SK-N-SH (cell line): ENCODE data around the gene OLFML2A. TPM values are rescaled to one million over a fixed set of nuclear protein-coding genes. Genes with fewer than 3 reads are reported as not detected.
A peak's percentile ranks its signal among the peaks of the same experiment; 100 is the strongest.

Source experiments
- CTCF ChIA-PET: fragments of 300-600, 350-600 bp; formaldehyde crosslinking; extraction: SDS; loops from one replicate; lab custom pipeline; 2021; lab: Yijun Ruan, JAX
- POLR2A ChIA-PET: fragments of 350-600 bp; sonication (Branson Sonifier 250); formaldehyde crosslinking; extraction: SDS; loops from one replicate; lab custom pipeline; 2020; ENCODE audit warnings: antibody characterized with exemption, inconsistent platforms; lab: Yijun Ruan, JAX
- DNase-seq: peaks from one replicate; pipeline ENCODE4 v3.0.0; 2012
- H2AFZ ChIP-seq: fragments of 200-600 bp; sonication (generic); 2 replicates; pipeline ENCODE4 v1.8.1; 2016; ENCODE audit warnings: antibody characterized with exemption, mild to moderate bottlenecking, low read depth
- H3F3A ChIP-seq: fragments of 200-600 bp; sonication (generic); replicated peaks from 2 replicates; pipeline ENCODE3; 2016; ENCODE audit warnings: antibody characterized with exemption, mild to moderate bottlenecking; ENCODE audit not compliant: insufficient read depth
- H3K27ac ChIP-seq, 2 experiments: fragments of 200-500 bp in 1 of 2; fragments of 200-600 bp in 1 of 2; sonication (Bioruptor generic) in 1 of 2; sonication (generic), shearing (Covaris generic) in 1 of 2; 2 replicates each; pipeline versions ENCODE4 v1.5.1 to v1.6.1; 2014 to 2016; ENCODE audit warnings: low read depth in 2 of 2, inconsistent platforms in 1 of 2, low read length in 1 of 2, mild to moderate bottlenecking in 1 of 2, mixed read lengths in 1 of 2
- H3K27me3 ChIP-seq: fragments of 200-600 bp; sonication (generic), shearing (Covaris generic); 2 replicates; pipeline ENCODE4 v1.6.1; 2016; ENCODE audit warnings: mixed run types; ENCODE audit not compliant: insufficient read depth
- H3K36me3 ChIP-seq, 2 experiments: fragments of 200-500 bp in 1 of 2; fragments of 200-600 bp in 1 of 2; sonication (Bioruptor generic) in 1 of 2; sonication (generic) in 1 of 2; replicated peaks in 1 of 2; 2 replicates each; pipeline versions ENCODE3 to v1.5.1; 2014 to 2016; ENCODE audit warnings: low read length in 1 of 2, mild to moderate bottlenecking in 1 of 2; ENCODE audit not compliant: insufficient read depth in 2 of 2, control insufficient read depth in 1 of 2
- H3K4me1 ChIP-seq, 2 experiments: fragments of 200-500 bp in 1 of 2; fragments of 200-600 bp in 1 of 2; sonication (Bioruptor generic) in 1 of 2; sonication (generic), shearing (Covaris generic) in 1 of 2; 2 replicates each; pipeline versions ENCODE4 v1.5.1 to v1.6.1; 2014 to 2016; ENCODE audit warnings: low read depth in 1 of 2, low read length in 1 of 2, mixed run types in 1 of 2; ENCODE audit not compliant: insufficient read depth in 2 of 2, control insufficient read depth in 1 of 2
- H3K4me2 ChIP-seq: fragments of 200-600 bp; sonication (generic), shearing (Covaris generic); 2 replicates; pipeline ENCODE4 v1.6.1; 2017; ENCODE audit warnings: mixed run types
- H3K4me3 ChIP-seq, 2 experiments: fragments of 200-500 bp in 1 of 2; fragments of 200-600 bp in 1 of 2; sonication (Bioruptor generic) in 1 of 2; sonication (generic), shearing (Covaris generic) in 1 of 2; 2 replicates each; pipeline versions ENCODE4 v1.5.1 to v1.8.1; 2014 to 2016; ENCODE audit warnings: low read depth in 2 of 2, inconsistent platforms in 1 of 2, low read length in 1 of 2, mild to moderate bottlenecking in 1 of 2, mixed read lengths in 1 of 2, moderate library complexity in 1 of 2
- H3K79me2 ChIP-seq: fragments of 200-600 bp; sonication (generic); 2 replicates; pipeline ENCODE4 v1.8.1; 2017; ENCODE audit warnings: mild to moderate bottlenecking; ENCODE audit not compliant: insufficient read depth
- H3K9ac ChIP-seq: fragments of 200-600 bp; sonication (generic); 2 replicates; pipeline ENCODE4 v1.6.1; 2017; ENCODE audit warnings: mixed run types
- H3K9me2 ChIP-seq: fragments of 200-600 bp; sonication (generic); 2 replicates; pipeline ENCODE4 v1.6.1; 2017; ENCODE audit warnings: mixed run types
- H3K9me3 ChIP-seq: fragments of 200-600 bp; sonication (generic); 2 replicates; pipeline ENCODE4 v1.6.1; 2017; ENCODE audit warnings: mixed run types, mild to moderate bottlenecking, moderate library complexity
- H4K20me1 ChIP-seq: fragments of 200-600 bp; sonication (generic); 2 replicates; pipeline ENCODE4 v1.6.1; 2017; ENCODE audit warnings: mild to moderate bottlenecking, mixed run types; ENCODE audit not compliant: insufficient read depth
- ELF1 ChIP-seq: IDR thresholded peaks from 2 replicates; pipeline ENCODE4 v1.4.0; 2012
- EP300 ChIP-seq, 2 experiments: IDR thresholded peaks; 2 replicates each; pipeline versions ENCODE4 v1.4.0 to v1.6.1; 2012; ENCODE audit warnings: borderline replicate concordance in 1 of 2, low read depth in 1 of 2, low read length in 1 of 2
- EZH2phosphoT487 ChIP-seq: fragments of 200-600 bp; sonication (generic); IDR thresholded peaks from 2 replicates; pipeline ENCODE4 v1.6.1; 2017; ENCODE audit warnings: low read depth, mixed run types, mild to moderate bottlenecking, antibody characterized with exemption, moderate library complexity, borderline replicate concordance
- FOSL2 ChIP-seq: IDR thresholded peaks from 2 replicates; pipeline ENCODE4 v1.4.0; 2012; ENCODE audit warnings: low read depth, mild to moderate bottlenecking, moderate library complexity, borderline replicate concordance
- FOXM1 ChIP-seq: IDR thresholded peaks from 2 replicates; pipeline ENCODE4 v1.4.0; 2012; ENCODE audit warnings: low read depth, mild to moderate bottlenecking
- GATA2 ChIP-seq: sonication (generic); formaldehyde crosslinking; IDR thresholded peaks from 2 replicates; pipeline ENCODE4 v1.5.0; 2020; ENCODE audit warnings: mild to moderate bottlenecking, missing genetic modification reagents
- JUND ChIP-seq: IDR thresholded peaks from 2 replicates; pipeline ENCODE4 v1.4.0; 2012
- NFIC ChIP-seq: IDR thresholded peaks from 2 replicates; pipeline ENCODE4 v1.4.0; 2012; ENCODE audit warnings: borderline replicate concordance
- PBX3 ChIP-seq: IDR thresholded peaks from 2 replicates; pipeline ENCODE4; 2012
- POLR2AphosphoS5 ChIP-seq: IDR thresholded peaks from 2 replicates; pipeline ENCODE4 v1.6.1; 2012; ENCODE audit warnings: low read depth, low read length
- RFX5 ChIP-seq: IDR thresholded peaks from 2 replicates; pipeline ENCODE4 v1.6.1; 2012; ENCODE audit warnings: mild to moderate bottlenecking, improper control_type of control experiment, low read length
- RXRA ChIP-seq: IDR thresholded peaks from 2 replicates; pipeline ENCODE4 v1.4.0; 2012; ENCODE audit warnings: low read depth, mild to moderate bottlenecking, borderline replicate concordance
- TCF12 ChIP-seq: IDR thresholded peaks from 2 replicates; pipeline ENCODE4 v1.4.0; 2012
- TEAD4 ChIP-seq: IDR thresholded peaks from 2 replicates; pipeline ENCODE4 v1.4.0; 2012; ENCODE audit warnings: mild to moderate bottlenecking, borderline replicate concordance; ENCODE audit not compliant: insufficient read depth
- WGBS: methylation state at CpG from one replicate; pipeline ENCODE4 v1.1.6; 2017; ENCODE audit warnings: low lambda C conversion rate; 5-methylcytosine and 5-hydroxymethylcytosine counted together
- polyA plus RNA-seq, 3 experiments: library from polyadenylated mRNA; depleted of rRNA; stranded (reverse); fragments of >200 nt; gene quantifications; 2 replicates each; pipeline ENCODE4 v1.2.3, GENCODE V29; 2012
- TF ChIP-seq, protein P1 (sequence below): IDR thresholded peaks from 2 replicates; pipeline ENCODE4 v1.4.0; 2012; ENCODE audit warnings: low read depth
- TF ChIP-seq, protein P2 (sequence below): IDR thresholded peaks from 2 replicates; pipeline ENCODE4 v1.4.0; 2012; ENCODE audit warnings: low read depth, borderline replicate concordance

The OLFML2A gene
- polyA plus RNA-seq, 1 of the 3 experiments (the other 2 are of a cell fraction): 7.7 TPM

DNA sequence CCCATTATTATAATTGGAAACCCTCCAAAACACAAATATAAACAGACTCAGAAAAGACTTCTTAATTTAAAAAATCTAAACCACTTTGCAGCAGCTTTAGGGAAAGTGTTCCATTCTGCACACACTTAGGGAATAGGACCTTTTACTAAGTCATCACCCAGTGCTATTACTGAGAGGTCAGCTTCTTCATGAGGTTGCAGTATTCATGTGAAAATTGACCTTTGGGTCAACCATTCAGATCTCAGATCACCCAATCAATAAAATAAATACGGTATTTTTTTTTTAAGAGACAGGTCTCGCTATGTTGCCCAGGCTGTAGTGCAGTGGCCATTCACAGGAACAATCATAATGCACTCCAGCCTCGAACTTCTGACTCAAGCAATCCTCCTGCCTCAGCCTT lies 27.6 kb upstream of the OLFML2A start:
- no peaks in the 10 kb centered on the region for H3K9me2 ChIP-seq
- H3K4me3 ChIP-seq: no peak overlapping the region
- WGBS: 95% methylated on average over 3 of the region's 3 CpGs
- H3K4me2 ChIP-seq: no peak overlapping the region
- H3K9me3 ChIP-seq: no peaks in the 10 kb centered on the region
- peaks cover 42% of the 10 kb centered on the region for H3K79me2 ChIP-seq
- peak overlapping the region in 1 of 2 experiments; percentile 38; a peak in 1 of 4 replicates for H3K27ac ChIP-seq
- H3K4me1 ChIP-seq: peaks cover 3 to 22% of the 10 kb centered on the region in 2 experiments; a peak in 3 of 4 replicates
- H3K9ac ChIP-seq: no peak overlapping the region
- H3F3A ChIP-seq: peaks cover 27% of the 10 kb centered on the region
- TF ChIP-seq PBX3: no peak
- TF ChIP-seq, all 33 proteins: peak for 0
- CTCF ChIA-PET: interaction anchor here (0.7 to 1.2 kb wide), 5 partner anchors 22 to 197 kb away, joined by 3 to 4 read pairs (median 4); no protein-coding TSS in a partner anchor
- H3K27me3 ChIP-seq: no peaks in the 10 kb centered on the region
- H4K20me1 ChIP-seq: no peaks in the 10 kb centered on the region
- no peak overlapping the region for H2AFZ ChIP-seq
- DNase-seq: no peak
- POLR2A ChIA-PET: no interaction called here
- no peaks in the 10 kb centered on the region for H3K36me3 ChIP-seq

DNA sequence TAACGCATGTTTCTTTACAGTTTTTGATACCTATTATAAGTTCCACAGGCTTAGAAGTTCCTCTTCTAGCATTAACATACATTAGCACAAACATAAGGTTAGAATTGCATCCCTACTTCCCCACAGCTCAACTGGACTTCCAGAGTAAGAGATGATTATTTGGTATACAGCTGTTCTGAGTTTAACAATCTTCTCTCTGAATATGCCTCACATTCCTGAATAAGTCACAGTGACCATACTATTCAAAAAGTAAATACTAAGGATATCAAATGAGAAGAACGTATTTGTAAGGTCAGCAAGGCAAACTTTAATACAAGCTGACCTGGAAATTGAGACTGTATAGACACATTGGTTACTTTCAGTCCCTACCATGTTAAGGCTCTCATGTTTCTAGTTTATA lies 27.2 kb upstream of the OLFML2A start:
- POLR2A ChIA-PET: no interaction called here
- Histone ChIP-seq H2AFZ (no peak overlapping the region), H3K4me3 (no peak overlapping the region), H3K9me2 (no peaks in the 10 kb centered on the region), H3F3A (peaks cover 22% of the 10 kb centered on the region), H3K9me3 (no peaks in the 10 kb centered on the region), H4K20me1 (no peaks in the 10 kb centered on the region), H3K4me2 (no peak overlapping the region), H3K9ac (no peak overlapping the region), H3K36me3 (no peaks in the 10 kb centered on the region), H3K79me2 (peaks cover 42% of the 10 kb centered on the region), H3K27ac (peak overlapping the region in 1 of 2 experiments; percentile 38; a peak in 2 of 4 replicates), H3K27me3 (no peaks in the 10 kb centered on the region), H3K4me1 (peaks cover 3 to 24% of the 10 kb centered on the region in 2 experiments; a peak in 3 of 4 replicates)
- DNase-seq: no peak
- CTCF ChIA-PET: interaction anchor here (0.6 to 1.2 kb wide), 4 partner anchors 22 to 394 kb away, joined by 3 to 4 read pairs (median 4); no protein-coding TSS in a partner anchor
- WGBS: 86% methylated on average over 2 of the region's 2 CpGs
- no peak for TF ChIP-seq EP300 (IDR thresholded peaks at IDR 0.05; ENCODE audit: borderline replicate concordance in 1 of 2, low read depth in 1 of 2, low read length in 1 of 2)
- TF ChIP-seq RFX5: no peak
- no peak for TF ChIP-seq ELF1

DNA sequence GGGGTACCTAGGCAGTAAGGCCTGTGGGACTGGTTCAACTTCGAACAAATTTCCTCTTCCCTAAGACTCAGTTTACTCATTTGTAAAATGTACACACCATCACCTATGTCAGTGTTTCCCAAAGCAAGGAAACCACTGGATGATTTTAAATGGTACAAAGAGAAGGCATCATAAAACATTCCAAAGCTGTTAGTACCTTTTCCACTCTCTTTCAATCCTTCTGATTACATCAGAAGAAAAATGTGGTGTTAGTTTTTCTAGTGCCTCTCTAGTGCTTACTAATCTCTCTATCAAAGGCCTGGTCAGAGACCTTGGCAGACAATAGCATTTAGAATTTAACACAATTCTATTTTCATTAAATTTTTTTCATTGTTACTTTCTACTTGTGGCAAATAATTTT lies 24.0 kb upstream of the OLFML2A start:
- peaks cover 25% of the 10 kb centered on the region for H3F3A ChIP-seq
- H3K27me3 ChIP-seq: no peaks in the 10 kb centered on the region
- POLR2A ChIA-PET: no interaction called here
- CTCF ChIA-PET: interaction anchor here (0.9 to 10.3 kb wide), 16 partner anchors 10 to 1351 kb away, joined by 3 to 61 read pairs (median 6); partner anchors contain the start of genes OLFML2A and WDR38
- H2AFZ ChIP-seq: no peak overlapping the region
- H3K36me3 ChIP-seq: no peaks in the 10 kb centered on the region
- peak; percentile 29 for DNase-seq
- H4K20me1 ChIP-seq: no peaks in the 10 kb centered on the region
- peaks cover 58% of the 10 kb centered on the region for H3K79me2 ChIP-seq
- no peak overlapping the region for H3K9ac ChIP-seq
- TF ChIP-seq FOSL2 (peak; percentile 50; the same call in 1 of the 2 replicates), PBX3 (peak; percentile 75), RXRA (peak; percentile 40; the same call in 1 of the 2 replicates), POLR2AphosphoS5 (peak; percentile 39; the same call in 1 of the 2 replicates), RFX5 (no peak), EP300 (IDR thresholded peaks at IDR 0.05; ENCODE audit: borderline replicate concordance in 1 of 2, low read depth in 1 of 2, low read length in 1 of 2) (0 out of 4 replicates have a peak, but pooled peaks of 1 of the 2 experiments have one; percentile 52), TEAD4 (peak; percentile 76; the same call in 1 of the 2 replicates), TCF12 (peak; percentile 81), NFIC (peak; percentile 76), EZH2phosphoT487 (no peak), FOXM1 (no peak), JUND (peak; percentile 72), GATA2 (CRISPR knock-in tag) (peak; percentile 32; the same call in 1 of the 2 replicates)
- TF ChIP-seq, protein P1, sequence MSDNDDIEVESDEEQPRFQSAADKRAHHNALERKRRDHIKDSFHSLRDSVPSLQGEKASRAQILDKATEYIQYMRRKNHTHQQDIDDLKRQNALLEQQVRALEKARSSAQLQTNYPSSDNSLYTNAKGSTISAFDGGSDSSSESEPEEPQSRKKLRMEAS: 0 out of 2 replicates have a peak, but pooled peaks have one; percentile 54
- TF ChIP-seq, protein P2, sequence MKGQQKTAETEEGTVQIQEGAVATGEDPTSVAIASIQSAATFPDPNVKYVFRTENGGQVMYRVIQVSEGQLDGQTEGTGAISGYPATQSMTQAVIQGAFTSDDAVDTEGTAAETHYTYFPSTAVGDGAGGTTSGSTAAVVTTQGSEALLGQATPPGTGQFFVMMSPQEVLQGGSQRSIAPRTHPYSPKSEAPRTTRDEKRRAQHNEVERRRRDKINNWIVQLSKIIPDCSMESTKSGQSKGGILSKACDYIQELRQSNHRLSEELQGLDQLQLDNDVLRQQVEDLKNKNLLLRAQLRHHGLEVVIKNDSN: no peak
- H3K27ac ChIP-seq: peak overlapping the region in 1 of 2 experiments; percentile 78; a peak in 3 of 4 replicates
- H3K9me2 ChIP-seq: no peaks in the 10 kb centered on the region
- 48% methylated on average over 1 of the region's 1 CpG for WGBS
- no peak overlapping the region for H3K4me3 ChIP-seq
- H3K4me1 ChIP-seq: peaks cover 3 to 43% of the 10 kb centered on the region in 2 experiments; a peak in 3 of 4 replicates
- H3K9me3 ChIP-seq: no peaks in the 10 kb centered on the region
- peak overlapping the region; percentile 35; the same call in 1 of the 2 replicates for H3K4me2 ChIP-seq
